ENCODE data around the gene SERGEF.

GRCh38 chr11:17801166-17801565 lies 211.7 kb downstream of the SERGEF start:
- no peak for TF ChIP-seq CTCF (IDR thresholded peaks at IDR 0.05)
- TF ChIP-seq POLR2A (IDR thresholded peaks at IDR 0.05), result no peak
